ENCODE data around the gene AP1S1. TPM values are rescaled to one million over a fixed set of nuclear protein-coding genes. Genes with fewer than 3 reads are reported as not detected.

AP1S1 gene
- total and polyA plus RNA-seq, 2 of the 13 experiments (the other 11 are each of a cell fraction or from before 2014, with no cell fraction given) = 57.5 to 68.1 TPM

DNA sequence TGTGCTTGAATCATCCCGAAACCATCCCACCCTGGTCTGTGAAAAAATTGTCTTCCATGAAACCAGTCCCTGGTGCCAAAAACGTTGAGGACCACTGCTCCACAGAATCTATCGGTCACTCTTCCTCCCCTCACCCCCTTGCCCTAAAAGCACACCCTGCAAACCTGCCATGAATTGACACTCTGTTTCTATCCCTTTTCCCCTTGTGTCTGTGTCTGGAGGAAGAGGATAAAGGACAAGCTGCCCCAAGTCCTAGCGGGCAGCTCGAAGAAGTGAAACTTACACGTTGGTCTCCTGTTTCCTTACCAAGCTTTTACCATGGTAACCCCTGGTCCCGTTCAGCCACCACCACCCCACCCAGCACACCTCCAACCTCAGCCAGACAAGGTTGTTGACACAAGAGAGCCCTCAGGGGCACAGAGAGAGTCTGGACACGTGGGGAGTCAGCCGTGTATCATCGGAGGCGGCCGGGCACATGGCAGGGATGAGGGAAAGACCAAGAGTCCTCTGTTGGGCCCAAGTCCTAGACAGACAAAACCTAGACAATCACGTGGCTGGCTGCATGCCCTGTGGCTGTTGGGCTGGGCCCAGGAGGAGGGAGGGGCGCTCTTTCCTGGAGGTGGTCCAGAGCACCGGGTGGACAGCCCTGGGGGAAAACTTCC lies 28.2 kb upstream of the AP1S1 start (continued):
- TF ChIP-seq, protein P1, sequence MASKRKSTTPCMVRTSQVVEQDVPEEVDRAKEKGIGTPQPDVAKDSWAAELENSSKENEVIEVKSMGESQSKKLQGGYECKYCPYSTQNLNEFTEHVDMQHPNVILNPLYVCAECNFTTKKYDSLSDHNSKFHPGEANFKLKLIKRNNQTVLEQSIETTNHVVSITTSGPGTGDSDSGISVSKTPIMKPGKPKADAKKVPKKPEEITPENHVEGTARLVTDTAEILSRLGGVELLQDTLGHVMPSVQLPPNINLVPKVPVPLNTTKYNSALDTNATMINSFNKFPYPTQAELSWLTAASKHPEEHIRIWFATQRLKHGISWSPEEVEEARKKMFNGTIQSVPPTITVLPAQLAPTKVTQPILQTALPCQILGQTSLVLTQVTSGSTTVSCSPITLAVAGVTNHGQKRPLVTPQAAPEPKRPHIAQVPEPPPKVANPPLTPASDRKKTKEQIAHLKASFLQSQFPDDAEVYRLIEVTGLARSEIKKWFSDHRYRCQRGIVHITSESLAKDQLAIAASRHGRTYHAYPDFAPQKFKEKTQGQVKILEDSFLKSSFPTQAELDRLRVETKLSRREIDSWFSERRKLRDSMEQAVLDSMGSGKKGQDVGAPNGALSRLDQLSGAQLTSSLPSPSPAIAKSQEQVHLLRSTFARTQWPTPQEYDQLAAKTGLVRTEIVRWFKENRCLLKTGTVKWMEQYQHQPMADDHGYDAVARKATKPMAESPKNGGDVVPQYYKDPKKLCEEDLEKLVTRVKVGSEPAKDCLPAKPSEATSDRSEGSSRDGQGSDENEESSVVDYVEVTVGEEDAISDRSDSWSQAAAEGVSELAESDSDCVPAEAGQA (IDR thresholded peaks at IDR 0.05; ENCODE audit: low read depth) = peak; percentile 1; the same call in 1 of the 2 replicates
- TF ChIP-seq, protein P1 (CRISPR knock-in tag; IDR thresholded peaks at IDR 0.05; ENCODE audit: borderline replicate concordance) = no peak
- TF ChIP-seq, protein P2, sequence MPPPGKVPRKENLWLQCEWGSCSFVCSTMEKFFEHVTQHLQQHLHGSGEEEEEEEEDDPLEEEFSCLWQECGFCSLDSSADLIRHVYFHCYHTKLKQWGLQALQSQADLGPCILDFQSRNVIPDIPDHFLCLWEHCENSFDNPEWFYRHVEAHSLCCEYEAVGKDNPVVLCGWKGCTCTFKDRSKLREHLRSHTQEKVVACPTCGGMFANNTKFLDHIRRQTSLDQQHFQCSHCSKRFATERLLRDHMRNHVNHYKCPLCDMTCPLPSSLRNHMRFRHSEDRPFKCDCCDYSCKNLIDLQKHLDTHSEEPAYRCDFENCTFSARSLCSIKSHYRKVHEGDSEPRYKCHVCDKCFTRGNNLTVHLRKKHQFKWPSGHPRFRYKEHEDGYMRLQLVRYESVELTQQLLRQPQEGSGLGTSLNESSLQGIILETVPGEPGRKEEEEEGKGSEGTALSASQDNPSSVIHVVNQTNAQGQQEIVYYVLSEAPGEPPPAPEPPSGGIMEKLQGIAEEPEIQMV (CRISPR knock-in tag; IDR thresholded peaks at IDR 0.05; ENCODE audit: low read depth) = 0 out of 2 replicates have a peak, but pooled peaks have one; percentile 9
- TF ChIP-seq, protein P3, sequence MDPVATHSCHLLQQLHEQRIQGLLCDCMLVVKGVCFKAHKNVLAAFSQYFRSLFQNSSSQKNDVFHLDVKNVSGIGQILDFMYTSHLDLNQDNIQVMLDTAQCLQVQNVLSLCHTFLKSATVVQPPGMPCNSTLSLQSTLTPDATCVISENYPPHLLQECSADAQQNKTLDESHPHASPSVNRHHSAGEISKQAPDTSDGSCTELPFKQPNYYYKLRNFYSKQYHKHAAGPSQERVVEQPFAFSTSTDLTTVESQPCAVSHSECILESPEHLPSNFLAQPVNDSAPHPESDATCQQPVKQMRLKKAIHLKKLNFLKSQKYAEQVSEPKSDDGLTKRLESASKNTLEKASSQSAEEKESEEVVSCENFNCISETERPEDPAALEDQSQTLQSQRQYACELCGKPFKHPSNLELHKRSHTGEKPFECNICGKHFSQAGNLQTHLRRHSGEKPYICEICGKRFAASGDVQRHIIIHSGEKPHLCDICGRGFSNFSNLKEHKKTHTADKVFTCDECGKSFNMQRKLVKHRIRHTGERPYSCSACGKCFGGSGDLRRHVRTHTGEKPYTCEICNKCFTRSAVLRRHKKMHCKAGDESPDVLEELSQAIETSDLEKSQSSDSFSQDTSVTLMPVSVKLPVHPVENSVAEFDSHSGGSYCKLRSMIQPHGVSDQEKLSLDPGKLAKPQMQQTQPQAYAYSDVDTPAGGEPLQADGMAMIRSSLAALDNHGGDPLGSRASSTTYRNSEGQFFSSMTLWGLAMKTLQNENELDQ (CRISPR knock-in tag; IDR thresholded peaks at IDR 0.05; ENCODE audit: borderline replicate concordance) = peak; percentile 74; the same call in 1 of the 2 replicates
- TF ChIP-seq JUND (CRISPR knock-in tag; IDR thresholded peaks at IDR 0.05) = no peak
- TF ChIP-seq NAIF1 (CRISPR knock-in tag; IDR thresholded peaks at IDR 0.05; ENCODE audit: borderline replicate concordance) = peak; percentile 40; the same call in 1 of the 2 replicates
- peak; percentile 22; the same call in 1 of the 2 replicates for TF ChIP-seq NFKBIZ (CRISPR knock-in tag; IDR thresholded peaks at IDR 0.05)
- TF ChIP-seq ARNT2 (CRISPR knock-in tag; IDR thresholded peaks at IDR 0.05; ENCODE audit: low read depth) = peak; percentile 55; the same call in 1 of the 2 replicates
- 0 out of 2 replicates have a peak, but pooled peaks have one; percentile 31 for TF ChIP-seq ZNF747 (CRISPR knock-in tag; IDR thresholded peaks at IDR 0.05; ENCODE audit: borderline replicate concordance)
- TF ChIP-seq ZNF143 (CRISPR knock-in tag; IDR thresholded peaks at IDR 0.05) = no peak
- TF ChIP-seq SAP130 (CRISPR knock-in tag; IDR thresholded peaks at IDR 0.05; ENCODE audit: low read depth) = peak; percentile 63; the same call in 1 of the 2 replicates
- no peak for TF ChIP-seq XRCC5 (optimal IDR thresholded peaks at IDR 0.05; ENCODE audit: low read length)
- no peak for TF ChIP-seq NCOA2 (CRISPR knock-in tag; IDR thresholded peaks at IDR 0.05)
- 0 out of 2 replicates have a peak, but pooled peaks have one; percentile 8 for TF ChIP-seq ZNF746 (CRISPR knock-in tag; IDR thresholded peaks at IDR 0.05)
- peak; percentile 65; the same call in 1 of the 2 replicates for TF ChIP-seq SP4 (CRISPR knock-in tag; IDR thresholded peaks at IDR 0.05)
- no peak for TF ChIP-seq EZH2 (conservative IDR thresholded peaks at IDR 0.05; ENCODE audit: low read depth, low read length)
- TF ChIP-seq, protein P4, sequence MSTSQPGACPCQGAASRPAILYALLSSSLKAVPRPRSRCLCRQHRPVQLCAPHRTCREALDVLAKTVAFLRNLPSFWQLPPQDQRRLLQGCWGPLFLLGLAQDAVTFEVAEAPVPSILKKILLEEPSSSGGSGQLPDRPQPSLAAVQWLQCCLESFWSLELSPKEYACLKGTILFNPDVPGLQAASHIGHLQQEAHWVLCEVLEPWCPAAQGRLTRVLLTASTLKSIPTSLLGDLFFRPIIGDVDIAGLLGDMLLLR (CRISPR knock-in tag; IDR thresholded peaks at IDR 0.05) = 0 out of 2 replicates have a peak, but pooled peaks have one; percentile 54
- TF ChIP-seq EEA1 (CRISPR knock-in tag; IDR thresholded peaks at IDR 0.05; ENCODE audit: borderline replicate concordance) = no peak
- no peak for TF ChIP-seq ADNP (CRISPR knock-in tag; IDR thresholded peaks at IDR 0.05)
- TF ChIP-seq BCL6 (CRISPR knock-in tag; IDR thresholded peaks at IDR 0.05) = peak; percentile 89

Measured in HepG2 (cell line).